ENCODE results near the gene EEF1AKMT3. TPM values are rescaled to one million over a fixed set of nuclear protein-coding genes. Genes with fewer than 3 reads are reported as not detected.

The EEF1AKMT3 gene
- total and polyA plus RNA-seq, 4 donors = 1.5 to 6.4 (median 2.1) TPM

DNA sequence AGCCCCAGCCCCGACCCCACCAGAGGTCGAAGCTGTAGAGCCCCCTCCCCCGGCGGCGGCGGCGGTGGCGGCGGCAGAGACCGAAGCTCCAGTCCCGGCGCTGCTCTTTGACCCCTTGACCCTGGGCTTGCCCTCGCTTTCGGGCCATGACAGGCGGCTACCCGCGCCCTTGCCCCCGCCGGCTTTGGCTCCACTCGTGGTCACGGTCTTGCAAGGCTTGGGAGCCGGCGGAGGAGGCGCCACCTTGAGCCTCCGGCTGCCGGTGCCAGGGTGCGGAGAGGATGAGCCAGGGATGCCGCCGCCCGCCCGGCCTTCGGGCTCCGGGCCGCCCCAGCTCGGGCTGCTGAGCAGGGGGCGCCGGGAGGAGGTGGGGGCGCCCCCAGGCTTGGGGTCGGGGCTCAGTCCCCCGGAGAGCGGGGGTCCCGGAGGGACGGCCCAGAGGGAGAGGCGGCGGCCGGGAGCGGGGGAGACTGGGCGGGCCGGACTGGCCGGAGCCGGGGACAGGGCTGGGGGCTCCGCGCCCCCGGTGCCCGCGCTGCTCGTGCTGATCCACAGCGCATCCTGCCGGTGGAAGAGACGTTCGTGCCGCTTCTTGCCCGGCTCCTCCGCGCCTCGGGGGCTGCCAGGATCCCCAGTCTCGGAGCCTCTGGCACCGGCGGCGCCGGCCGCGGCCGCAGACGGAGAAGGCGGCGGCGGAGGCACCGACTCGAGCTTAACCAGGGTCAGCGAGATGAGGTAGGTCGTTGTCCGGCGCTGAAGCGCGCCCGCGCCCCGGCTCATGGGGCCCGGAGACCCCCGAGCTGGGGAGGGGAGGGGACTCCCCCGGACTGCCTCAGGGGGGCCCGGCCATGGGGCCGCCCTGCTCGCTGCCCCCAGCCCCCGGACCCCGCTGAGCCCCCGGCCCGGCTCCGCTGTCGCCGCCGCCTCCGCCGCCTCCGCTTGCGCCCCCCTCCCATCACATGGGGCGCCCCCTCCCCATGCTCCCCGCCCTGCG lies 34.6 kb upstream of the EEF1AKMT3 start:
- Histone ChIP-seq H3K9ac (ENCODE audit: low read depth in 1 of 2, low read length in 2 of 2) (no peak overlapping the region), H3K9me3 (ENCODE audit: control insufficient read depth in 4 of 4, low read length in 3 of 4) (no peaks in the 10 kb centered on the region), H3K27me3 (ENCODE audit: control insufficient read depth in 4 of 4, insufficient read depth in 4 of 4, low read length in 3 of 4) (peaks cover 0 to 10% (median 4%) of the 10 kb centered on the region in 4 donors), H3K27ac (ENCODE audit: low read depth in 1 of 2, low read length in 2 of 2) (no peak overlapping the region), H3K4me1 (ENCODE audit: control insufficient read depth in 4 of 4, insufficient read depth in 4 of 4, low read length in 3 of 4) (peaks cover 3 to 22% (median 15%) of the 10 kb centered on the region in 4 donors), H3K4me3 (ENCODE audit: low read depth in 1 of 3, low read length in 3 of 3) (peak overlapping the region in 1 of 3 donors; percentile 24), H3K36me3 (ENCODE audit: control insufficient read depth in 4 of 4, insufficient read depth in 3 of 4, low read depth in 1 of 4, low read length in 3 of 4) (no peaks in the 10 kb centered on the region)
- DNase-seq (ENCODE audit: low spot score) = no peak
- WGBS = 25% methylated on average over 110 of the region's 110 CpGs
- TF ChIP-seq TAF1 (conservative IDR thresholded peaks at IDR 0.05) (no peak), HNF4G (IDR thresholded peaks at IDR 0.05) (no peak), RXRA (IDR thresholded peaks at IDR 0.05) (no peak), GABPA (IDR thresholded peaks at IDR 0.05 in 1 of 2, conservative IDR thresholded peaks at IDR 0.05 in 1 of 2) (no peak), EGR1 (IDR thresholded peaks at IDR 0.05; ENCODE audit: low read depth in 2 of 2) (no peak), MAX (IDR thresholded peaks at IDR 0.05) (no peak), HNF4A (conservative IDR thresholded peaks at IDR 0.05) (no peak), YY1 (IDR thresholded peaks at IDR 0.05) (no peak), JUND (IDR thresholded peaks at IDR 0.05) (no peak), FOXA2 (IDR thresholded peaks at IDR 0.05) (no peak), FOXA1 (IDR thresholded peaks at IDR 0.05) (no peak), SP1 (IDR thresholded peaks at IDR 0.05) (no peak), RAD21 (IDR thresholded peaks at IDR 0.05) (no peak), NR2F2 (IDR thresholded peaks at IDR 0.05) (no peak)
- TF ChIP-seq, protein P1, sequence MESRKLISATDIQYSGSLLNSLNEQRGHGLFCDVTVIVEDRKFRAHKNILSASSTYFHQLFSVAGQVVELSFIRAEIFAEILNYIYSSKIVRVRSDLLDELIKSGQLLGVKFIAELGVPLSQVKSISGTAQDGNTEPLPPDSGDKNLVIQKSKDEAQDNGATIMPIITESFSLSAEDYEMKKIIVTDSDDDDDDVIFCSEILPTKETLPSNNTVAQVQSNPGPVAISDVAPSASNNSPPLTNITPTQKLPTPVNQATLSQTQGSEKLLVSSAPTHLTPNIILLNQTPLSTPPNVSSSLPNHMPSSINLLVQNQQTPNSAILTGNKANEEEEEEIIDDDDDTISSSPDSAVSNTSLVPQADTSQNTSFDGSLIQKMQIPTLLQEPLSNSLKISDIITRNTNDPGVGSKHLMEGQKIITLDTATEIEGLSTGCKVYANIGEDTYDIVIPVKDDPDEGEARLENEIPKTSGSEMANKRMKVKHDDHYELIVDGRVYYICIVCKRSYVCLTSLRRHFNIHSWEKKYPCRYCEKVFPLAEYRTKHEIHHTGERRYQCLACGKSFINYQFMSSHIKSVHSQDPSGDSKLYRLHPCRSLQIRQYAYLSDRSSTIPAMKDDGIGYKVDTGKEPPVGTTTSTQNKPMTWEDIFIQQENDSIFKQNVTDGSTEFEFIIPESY (IDR thresholded peaks at IDR 0.05) = no peak
- TF ChIP-seq, protein P2, sequence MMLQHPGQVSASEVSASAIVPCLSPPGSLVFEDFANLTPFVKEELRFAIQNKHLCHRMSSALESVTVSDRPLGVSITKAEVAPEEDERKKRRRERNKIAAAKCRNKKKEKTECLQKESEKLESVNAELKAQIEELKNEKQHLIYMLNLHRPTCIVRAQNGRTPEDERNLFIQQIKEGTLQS (IDR thresholded peaks at IDR 0.05) = no peak
- TF ChIP-seq, protein P3, sequence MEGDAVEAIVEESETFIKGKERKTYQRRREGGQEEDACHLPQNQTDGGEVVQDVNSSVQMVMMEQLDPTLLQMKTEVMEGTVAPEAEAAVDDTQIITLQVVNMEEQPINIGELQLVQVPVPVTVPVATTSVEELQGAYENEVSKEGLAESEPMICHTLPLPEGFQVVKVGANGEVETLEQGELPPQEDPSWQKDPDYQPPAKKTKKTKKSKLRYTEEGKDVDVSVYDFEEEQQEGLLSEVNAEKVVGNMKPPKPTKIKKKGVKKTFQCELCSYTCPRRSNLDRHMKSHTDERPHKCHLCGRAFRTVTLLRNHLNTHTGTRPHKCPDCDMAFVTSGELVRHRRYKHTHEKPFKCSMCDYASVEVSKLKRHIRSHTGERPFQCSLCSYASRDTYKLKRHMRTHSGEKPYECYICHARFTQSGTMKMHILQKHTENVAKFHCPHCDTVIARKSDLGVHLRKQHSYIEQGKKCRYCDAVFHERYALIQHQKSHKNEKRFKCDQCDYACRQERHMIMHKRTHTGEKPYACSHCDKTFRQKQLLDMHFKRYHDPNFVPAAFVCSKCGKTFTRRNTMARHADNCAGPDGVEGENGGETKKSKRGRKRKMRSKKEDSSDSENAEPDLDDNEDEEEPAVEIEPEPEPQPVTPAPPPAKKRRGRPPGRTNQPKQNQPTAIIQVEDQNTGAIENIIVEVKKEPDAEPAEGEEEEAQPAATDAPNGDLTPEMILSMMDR (IDR thresholded peaks at IDR 0.05; ENCODE audit: low read depth, low read length, missing input control) = no peak
- TF ChIP-seq, protein P4, sequence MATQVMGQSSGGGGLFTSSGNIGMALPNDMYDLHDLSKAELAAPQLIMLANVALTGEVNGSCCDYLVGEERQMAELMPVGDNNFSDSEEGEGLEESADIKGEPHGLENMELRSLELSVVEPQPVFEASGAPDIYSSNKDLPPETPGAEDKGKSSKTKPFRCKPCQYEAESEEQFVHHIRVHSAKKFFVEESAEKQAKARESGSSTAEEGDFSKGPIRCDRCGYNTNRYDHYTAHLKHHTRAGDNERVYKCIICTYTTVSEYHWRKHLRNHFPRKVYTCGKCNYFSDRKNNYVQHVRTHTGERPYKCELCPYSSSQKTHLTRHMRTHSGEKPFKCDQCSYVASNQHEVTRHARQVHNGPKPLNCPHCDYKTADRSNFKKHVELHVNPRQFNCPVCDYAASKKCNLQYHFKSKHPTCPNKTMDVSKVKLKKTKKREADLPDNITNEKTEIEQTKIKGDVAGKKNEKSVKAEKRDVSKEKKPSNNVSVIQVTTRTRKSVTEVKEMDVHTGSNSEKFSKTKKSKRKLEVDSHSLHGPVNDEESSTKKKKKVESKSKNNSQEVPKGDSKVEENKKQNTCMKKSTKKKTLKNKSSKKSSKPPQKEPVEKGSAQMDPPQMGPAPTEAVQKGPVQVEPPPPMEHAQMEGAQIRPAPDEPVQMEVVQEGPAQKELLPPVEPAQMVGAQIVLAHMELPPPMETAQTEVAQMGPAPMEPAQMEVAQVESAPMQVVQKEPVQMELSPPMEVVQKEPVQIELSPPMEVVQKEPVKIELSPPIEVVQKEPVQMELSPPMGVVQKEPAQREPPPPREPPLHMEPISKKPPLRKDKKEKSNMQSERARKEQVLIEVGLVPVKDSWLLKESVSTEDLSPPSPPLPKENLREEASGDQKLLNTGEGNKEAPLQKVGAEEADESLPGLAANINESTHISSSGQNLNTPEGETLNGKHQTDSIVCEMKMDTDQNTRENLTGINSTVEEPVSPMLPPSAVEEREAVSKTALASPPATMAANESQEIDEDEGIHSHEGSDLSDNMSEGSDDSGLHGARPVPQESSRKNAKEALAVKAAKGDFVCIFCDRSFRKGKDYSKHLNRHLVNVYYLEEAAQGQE (IDR thresholded peaks at IDR 0.05) = no peak

Data from liver (tissue), 9 donors.